GM12878 (cell line): Measurements from ENCODE around the gene COL7A1. TPM values are rescaled to one million over a fixed set of nuclear protein-coding genes. Genes with fewer than 3 reads are reported as not detected.
A peak's percentile ranks its signal among the peaks of the same experiment; 100 is the strongest.

Experiments used
- ATAC-seq: fragments of 200-7000 bp; cut with Tn5 transposase; 3 replicates; pipeline ENCODE4 v1.9.1; 2020; ENCODE audit warnings: mild to moderate bottlenecking, moderate library complexity
- BruUV-seq: library from RNA; stranded (reverse); fragments of 400-500 nt; replicated peaks from 2 replicates; lab custom pipeline; 2021; lab: Mats Ljungman, UMichigan
- CTCF ChIA-PET: fragments of 300-600 bp; sonication (Branson Sonifier 250); formaldehyde crosslinking; extraction: SDS; loops from one replicate; lab custom pipeline; 2021; ENCODE audit warnings: inconsistent platforms; lab: Yijun Ruan, JAX
- POLR2A ChIA-PET: fragments of 350-600 bp; formaldehyde crosslinking; extraction: SDS; loops from one replicate; lab custom pipeline; 2021; ENCODE audit warnings: inconsistent platforms; lab: Charles Lee
- RAD21 ChIA-PET: fragments of 300-600 bp; sonication (Branson Sonifier 250); formaldehyde crosslinking; loops from one replicate; lab custom pipeline; 2023; ENCODE audit warnings: antibody characterized with exemption; ENCODE audit not compliant: unreplicated experiment; lab: Charles Lee
- SMC1A ChIA-PET: fragments of 300-600 bp; sonication (Branson Sonifier 250); formaldehyde crosslinking; loops from one replicate; lab custom pipeline; 2023; ENCODE audit not compliant: unreplicated experiment, uncharacterized antibody; lab: Charles Lee
- DNase-seq: peaks from one replicate; pipeline ENCODE4 v3.0.0-alpha.2; 2011; ENCODE audit warnings: low read depth, low spot score
- FAIRE-seq: peaks from 3 replicates; lab custom pipeline; 2011; peaks lifted over from hg19 to GRCh38; lab: Jason Lieb, UNC
- H2AFZ ChIP-seq: 2 replicates; pipeline ENCODE4 v1.6.0; 2011; ENCODE audit warnings: low read depth, low read length, control low read depth; ENCODE audit not compliant: control insufficient read depth
- H3K27ac ChIP-seq: 2 replicates; pipeline ENCODE4 v1.5.1; 2011; ENCODE audit warnings: control low read depth; ENCODE audit not compliant: control insufficient read depth, insufficient read depth
- H3K27me3 ChIP-seq, 2 experiments: replicated peaks in 1 of 2; 2 replicates each; pipeline versions ENCODE4 v1.6.0 to v1.6.1; 2011; ENCODE audit warnings: low read length in 1 of 2; ENCODE audit not compliant: control insufficient read depth in 2 of 2, insufficient read depth in 2 of 2
- H3K36me3 ChIP-seq, 2 experiments: 2 replicates each; pipeline ENCODE4 v1.5.1; 2011; ENCODE audit warnings: low read length in 1 of 2; ENCODE audit not compliant: control insufficient read depth in 2 of 2, insufficient read depth in 2 of 2
- H3K4me1 ChIP-seq: 2 replicates; pipeline ENCODE4 v1.6.1; 2011; ENCODE audit warnings: mild to moderate bottlenecking, low read length, moderate library complexity, mixed read lengths; ENCODE audit not compliant: control insufficient read depth, insufficient read depth
- H3K4me2 ChIP-seq: 2 replicates; pipeline ENCODE4 v1.6.0; 2011; ENCODE audit warnings: control low read depth; ENCODE audit not compliant: control insufficient read depth, insufficient read depth
- H3K4me3 ChIP-seq: fragments of 200-600 bp; sonication (generic); 2 replicates; pipeline ENCODE4 v1.5.1; 2016
- H3K79me2 ChIP-seq: 2 replicates; pipeline ENCODE4 v1.6.0; 2011; ENCODE audit warnings: low read length; ENCODE audit not compliant: control insufficient read depth, insufficient read depth
- H3K9ac ChIP-seq: 2 replicates; pipeline ENCODE4 v1.8.0; 2011; ENCODE audit warnings: low read length, control low read depth, mixed read lengths; ENCODE audit not compliant: control insufficient read depth, insufficient read depth
- H3K9me3 ChIP-seq: replicated peaks from 3 replicates; pipeline ENCODE4 v1.5.1; 2011; ENCODE audit warnings: mild to moderate bottlenecking, low read length; ENCODE audit not compliant: control insufficient read depth, insufficient read depth
- H4K20me1 ChIP-seq: 2 replicates; pipeline ENCODE4 v1.6.0; 2011; ENCODE audit not compliant: control insufficient read depth, insufficient read depth
- ATF7 ChIP-seq: fragments of 450-650 bp; IDR thresholded peaks from 2 replicates; pipeline ENCODE4 v1.6.1; 2016; ENCODE audit warnings: low read depth, mild to moderate bottlenecking
- BHLHE40 ChIP-seq, 2 experiments: fragments of 450-650 bp in 1 of 2; IDR thresholded peaks; 2 replicates each; pipeline ENCODE4 v1.6.1; 2011 to 2017; ENCODE audit warnings: low read depth in 2 of 2, borderline replicate concordance in 1 of 2, improper control_type of control experiment in 1 of 2, low read length in 1 of 2, mild to moderate bottlenecking in 1 of 2
- BMI1 ChIP-seq: fragments of 450-650 bp; IDR thresholded peaks from 2 replicates; pipeline ENCODE4 v1.6.1; 2016; ENCODE audit warnings: mild to moderate bottlenecking, moderate library complexity, borderline replicate concordance
- IKZF2 ChIP-seq, 2 experiments: fragments of 450-650 bp; IDR thresholded peaks; 2 replicates each; pipeline ENCODE4 v1.6.1; 2017; ENCODE audit warnings: mild to moderate bottlenecking in 2 of 2, moderate library complexity in 2 of 2
- LARP7 ChIP-seq: fragments of 450-650 bp; IDR thresholded peaks from 2 replicates; pipeline ENCODE4 v1.6.1; 2017; ENCODE audit warnings: mild to moderate bottlenecking
- NR2F1 ChIP-seq: fragments of 450-650 bp; conservative IDR thresholded peaks from 2 replicates; pipeline ENCODE4 v1.6.1; 2017; ENCODE audit warnings: mild to moderate bottlenecking
- PML ChIP-seq: IDR thresholded peaks from 2 replicates; pipeline ENCODE4 v1.6.1; 2012; ENCODE audit warnings: low read length, inconsistent platforms
- ZBTB11 ChIP-seq: fragments of 450-650 bp; formaldehyde crosslinking; IDR thresholded peaks from 2 replicates; pipeline ENCODE4 v1.5.0; 2022; ENCODE audit warnings: mild to moderate bottlenecking, missing genetic modification characterization
- WGBS: methylation state at CpG from one replicate; pipeline ENCODE4 v1.1.6; 2016; ENCODE audit warnings: low lambda C conversion rate; ENCODE audit not compliant: insufficient replicate concordance, insufficient coverage; ENCODE audit errors: missing lambda C conversion rate; 5-methylcytosine and 5-hydroxymethylcytosine counted together
- in situ Hi-C: fragments of 300-500 bp; cut with MboI; formaldehyde crosslinking; loops from 9 replicates; pipeline ENCODE4 v1.14.3; 2018; ENCODE audit warnings: mixed read lengths
- intact Hi-C: fragments of 100-400 bp; cut with micrococcal nuclease; formaldehyde crosslinking; loops from one replicate; pipeline ENCODE4 v1.14.2; 2022; ENCODE audit not compliant: unreplicated experiment
- polyA plus RNA-seq, 11 experiments: library from polyadenylated mRNA; depleted of rRNA in 4 of 11; unstranded in 6 of 11; stranded (reverse) in 5 of 11; fragments of >200 nt; fragmentation: Nextera tagmentation in 4 of 11; fragmentation: Illumina TruSeq in 1 of 11; extraction: Ambion mirVana in 4 of 11; extraction: Trizol in 1 of 11; gene quantifications; 1 replicate in 1 of 11; 2 replicates in 10 of 11; pipeline versions ENCODE4 v1.2.1 to v1.2.3, GENCODE V29; 2011 to 2016; ENCODE audit warnings: inconsistent platforms in 2 of 11, missing spikeins in 2 of 11, low read depth in 1 of 11
- total RNA-seq, 4 experiments: library from RNA; depleted of rRNA in 3 of 4; stranded (reverse); fragments of >200 nt in 3 of 4; fragmentation: Illumina TruSeq in 1 of 4; extraction: Trizol in 1 of 4; gene quantifications; 2 replicates each; pipeline versions ENCODE4 v1.2.1 to v1.2.3, GENCODE V29; 2013 to 2021
- TF ChIP-seq, protein P1 (sequence below): fragments of 450-650 bp; IDR thresholded peaks from 2 replicates; pipeline ENCODE4 v1.6.1; 2016; ENCODE audit warnings: mild to moderate bottlenecking
- TF ChIP-seq, protein P2 (sequence below): fragments of 150-350 bp; IDR thresholded peaks from 2 replicates; pipeline ENCODE4 v1.6.1; 2014; ENCODE audit warnings: mild to moderate bottlenecking, low read depth, low read length

The COL7A1 gene
- total and polyA plus RNA-seq, 10 of the 15 experiments (the other 5 are each of a cell fraction or from before 2014, with no cell fraction given): 0.01 to 1.9 (median 0.29) TPM; not detected in 1

GRCh38 chr3:48564667-48565066 is 30.5 kb downstream of the COL7A1 start:
- no peaks in the 10 kb centered on the region for H3K79me2 ChIP-seq
- SMC1A ChIA-PET: interaction anchor here (1.1 kb wide), 1 partner anchor 11 kb away, joined by 3 read pairs; no protein-coding TSS in a partner anchor
- no peaks in the 10 kb centered on the region for H4K20me1 ChIP-seq
- intact Hi-C loops: no loop called here
- DNase-seq (no peak), FAIRE-seq (no peak), ATAC-seq (no peak)
- no peak overlapping the region for H2AFZ ChIP-seq
- H3K36me3 ChIP-seq: no peaks in the 10 kb centered on the region
- no peak overlapping the region for H3K4me2 ChIP-seq
- TF ChIP-seq PML (no peak), LARP7 (no peak)
- H3K9ac ChIP-seq: no peak overlapping the region
- RAD21 ChIA-PET: no interaction called here
- H3K9me3 ChIP-seq: no peaks in the 10 kb centered on the region
- POLR2A ChIA-PET: interaction anchor here (1.0 to 1.3 kb wide), 2 partner anchors 112 to 150 kb away, joined by 3 to 4 read pairs; no protein-coding TSS in a partner anchor
- WGBS: 63% methylated on average over 11 of the region's 11 CpGs
- no TSS peak for BruUV-seq
- no peaks in the 10 kb centered on the region for H3K27me3 ChIP-seq
- peaks cover 17% of the 10 kb centered on the region for H3K4me1 ChIP-seq
- CTCF ChIA-PET: interaction anchor here (1.5 kb wide), 1 partner anchor 70 kb away, joined by 6 read pairs; the partner anchor contains the start of gene SLC26A6
- no peak overlapping the region for H3K27ac ChIP-seq
- in situ Hi-C loops: no loop called here
- H3K4me3 ChIP-seq: no peak overlapping the region

GRCh38 chr3:48564022-48564421 is 31.1 kb downstream of the COL7A1 start:
- WGBS: 28% methylated on average over 10 of the region's 10 CpGs
- no peak for FAIRE-seq
- DNase-seq: no peak
- H2AFZ ChIP-seq: no peak overlapping the region
- H3K79me2 ChIP-seq: no peaks in the 10 kb centered on the region
- H3K27ac ChIP-seq: no peak overlapping the region
- peak; percentile 77 for ATAC-seq
- H3K9ac ChIP-seq: no peak overlapping the region
- intact Hi-C loops (no loop called here), in situ Hi-C loops (no loop called here)
- peaks cover 24% of the 10 kb centered on the region for H3K4me1 ChIP-seq
- H3K4me2 ChIP-seq: no peak overlapping the region
- SMC1A ChIA-PET: interaction anchor here (1.1 kb wide), 1 partner anchor 10 kb away, joined by 3 read pairs; no protein-coding TSS in a partner anchor
- RAD21 ChIA-PET: no interaction called here
- H3K9me3 ChIP-seq: no peaks in the 10 kb centered on the region
- no TSS peak for BruUV-seq
- H3K36me3 ChIP-seq: no peaks in the 10 kb centered on the region
- POLR2A ChIA-PET: interaction anchor here (1.0 to 1.3 kb wide), 2 partner anchors 111 to 151 kb away, joined by 3 to 4 read pairs; no protein-coding TSS in a partner anchor
- no peaks in the 10 kb centered on the region for H3K27me3 ChIP-seq
- CTCF ChIA-PET: interaction anchor here (1.5 kb wide), 1 partner anchor 71 kb away, joined by 6 read pairs; the partner anchor contains the start of gene SLC26A6
- H3K4me3 ChIP-seq: no peak overlapping the region
- no peaks in the 10 kb centered on the region for H4K20me1 ChIP-seq
- TF ChIP-seq BHLHE40 (IDR thresholded peaks at IDR 0.05; ENCODE audit: borderline replicate concordance in 1 of 2, low read depth in 2 of 2, low read length in 1 of 2): peak; percentile 90 to 96
- TF ChIP-seq, protein P1, sequence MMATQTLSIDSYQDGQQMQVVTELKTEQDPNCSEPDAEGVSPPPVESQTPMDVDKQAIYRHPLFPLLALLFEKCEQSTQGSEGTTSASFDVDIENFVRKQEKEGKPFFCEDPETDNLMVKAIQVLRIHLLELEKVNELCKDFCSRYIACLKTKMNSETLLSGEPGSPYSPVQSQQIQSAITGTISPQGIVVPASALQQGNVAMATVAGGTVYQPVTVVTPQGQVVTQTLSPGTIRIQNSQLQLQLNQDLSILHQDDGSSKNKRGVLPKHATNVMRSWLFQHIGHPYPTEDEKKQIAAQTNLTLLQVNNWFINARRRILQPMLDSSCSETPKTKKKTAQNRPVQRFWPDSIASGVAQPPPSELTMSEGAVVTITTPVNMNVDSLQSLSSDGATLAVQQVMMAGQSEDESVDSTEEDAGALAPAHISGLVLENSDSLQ: 0 out of 2 replicates have a peak, but pooled peaks have one; percentile 26
- TF ChIP-seq, protein P2, sequence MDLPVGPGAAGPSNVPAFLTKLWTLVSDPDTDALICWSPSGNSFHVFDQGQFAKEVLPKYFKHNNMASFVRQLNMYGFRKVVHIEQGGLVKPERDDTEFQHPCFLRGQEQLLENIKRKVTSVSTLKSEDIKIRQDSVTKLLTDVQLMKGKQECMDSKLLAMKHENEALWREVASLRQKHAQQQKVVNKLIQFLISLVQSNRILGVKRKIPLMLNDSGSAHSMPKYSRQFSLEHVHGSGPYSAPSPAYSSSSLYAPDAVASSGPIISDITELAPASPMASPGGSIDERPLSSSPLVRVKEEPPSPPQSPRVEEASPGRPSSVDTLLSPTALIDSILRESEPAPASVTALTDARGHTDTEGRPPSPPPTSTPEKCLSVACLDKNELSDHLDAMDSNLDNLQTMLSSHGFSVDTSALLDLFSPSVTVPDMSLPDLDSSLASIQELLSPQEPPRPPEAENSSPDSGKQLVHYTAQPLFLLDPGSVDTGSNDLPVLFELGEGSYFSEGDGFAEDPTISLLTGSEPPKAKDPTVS: no peak
- TF ChIP-seq BMI1: no peak
- peak in 1 of 2 experiments; percentile 15; a peak in 1 of 4 replicates for TF ChIP-seq IKZF2 (IDR thresholded peaks at IDR 0.05)
- peak; percentile 62; the same call in 1 of the 2 replicates for TF ChIP-seq ATF7
- TF ChIP-seq ZBTB11 (CRISPR knock-in tag): no peak
- 0 out of 2 replicates have a peak, but pooled peaks have one; percentile 36 for TF ChIP-seq NR2F1
